Measurements from ENCODE around the gene PHLDA2. TPM values are rescaled to one million over a fixed set of nuclear protein-coding genes. Genes with fewer than 3 reads are reported as not detected.

The PHLDA2 gene
- total and polyA plus RNA-seq, 9 of the 15 experiments (the other 6 are each of a cell fraction or from before 2014, with no cell fraction given): 0.43 to 42.4 (median 4.7) TPM

DNA sequence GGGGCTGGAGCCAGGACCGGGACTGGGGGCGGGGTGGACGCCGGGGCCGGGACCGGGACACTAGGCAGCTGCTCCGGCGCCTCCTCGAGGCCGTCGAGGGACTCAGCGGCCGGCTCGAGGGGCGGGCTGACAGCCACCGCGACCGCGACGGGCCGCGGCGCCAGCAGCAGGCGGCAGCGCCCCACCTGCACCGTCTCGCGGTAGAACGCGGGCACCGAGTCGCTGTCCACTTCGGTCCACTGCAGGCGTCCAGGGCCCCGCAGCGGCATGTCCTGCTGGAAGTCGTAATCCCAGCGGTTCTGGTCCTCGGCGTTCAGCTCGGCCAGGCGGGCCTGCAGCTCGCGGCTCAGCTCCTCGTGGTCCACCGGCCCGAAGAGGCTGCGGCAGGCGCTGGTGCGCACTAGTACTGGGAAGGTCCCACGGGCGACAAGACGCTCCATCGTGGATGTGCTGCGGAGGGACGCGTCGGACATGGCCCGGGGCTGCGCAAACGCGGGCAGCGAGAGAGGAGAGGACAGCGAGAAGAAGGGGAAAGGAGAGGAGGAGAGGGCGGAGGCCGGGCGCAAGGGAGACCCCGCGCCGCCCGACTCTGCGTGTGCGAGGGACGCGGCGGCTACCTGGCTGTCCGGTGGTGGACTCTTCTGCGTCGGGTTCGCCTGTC is 44.1 kb downstream of the PHLDA2 start (continued):
- no peak for TF ChIP-seq ZNF780A (CRISPR knock-in tag; IDR thresholded peaks at IDR 0.05)
- TF ChIP-seq, protein P1, sequence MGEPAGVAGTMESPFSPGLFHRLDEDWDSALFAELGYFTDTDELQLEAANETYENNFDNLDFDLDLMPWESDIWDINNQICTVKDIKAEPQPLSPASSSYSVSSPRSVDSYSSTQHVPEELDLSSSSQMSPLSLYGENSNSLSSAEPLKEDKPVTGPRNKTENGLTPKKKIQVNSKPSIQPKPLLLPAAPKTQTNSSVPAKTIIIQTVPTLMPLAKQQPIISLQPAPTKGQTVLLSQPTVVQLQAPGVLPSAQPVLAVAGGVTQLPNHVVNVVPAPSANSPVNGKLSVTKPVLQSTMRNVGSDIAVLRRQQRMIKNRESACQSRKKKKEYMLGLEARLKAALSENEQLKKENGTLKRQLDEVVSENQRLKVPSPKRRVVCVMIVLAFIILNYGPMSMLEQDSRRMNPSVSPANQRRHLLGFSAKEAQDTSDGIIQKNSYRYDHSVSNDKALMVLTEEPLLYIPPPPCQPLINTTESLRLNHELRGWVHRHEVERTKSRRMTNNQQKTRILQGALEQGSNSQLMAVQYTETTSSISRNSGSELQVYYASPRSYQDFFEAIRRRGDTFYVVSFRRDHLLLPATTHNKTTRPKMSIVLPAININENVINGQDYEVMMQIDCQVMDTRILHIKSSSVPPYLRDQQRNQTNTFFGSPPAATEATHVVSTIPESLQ (CRISPR knock-in tag; IDR thresholded peaks at IDR 0.05): peak; percentile 91; the same call in 1 of the 2 replicates
- TF ChIP-seq HNRNPK (IDR thresholded peaks at IDR 0.05; ENCODE audit: low read depth, low read length, poor library complexity, severe bottlenecking): no peak
- TF ChIP-seq KDM4B (IDR thresholded peaks at IDR 0.05; ENCODE audit: borderline replicate concordance in 2 of 2, low read depth in 1 of 2): no peak
- TF ChIP-seq TEAD2 (tag; IDR thresholded peaks at IDR 0.05): no peak
- TF ChIP-seq, protein P2, sequence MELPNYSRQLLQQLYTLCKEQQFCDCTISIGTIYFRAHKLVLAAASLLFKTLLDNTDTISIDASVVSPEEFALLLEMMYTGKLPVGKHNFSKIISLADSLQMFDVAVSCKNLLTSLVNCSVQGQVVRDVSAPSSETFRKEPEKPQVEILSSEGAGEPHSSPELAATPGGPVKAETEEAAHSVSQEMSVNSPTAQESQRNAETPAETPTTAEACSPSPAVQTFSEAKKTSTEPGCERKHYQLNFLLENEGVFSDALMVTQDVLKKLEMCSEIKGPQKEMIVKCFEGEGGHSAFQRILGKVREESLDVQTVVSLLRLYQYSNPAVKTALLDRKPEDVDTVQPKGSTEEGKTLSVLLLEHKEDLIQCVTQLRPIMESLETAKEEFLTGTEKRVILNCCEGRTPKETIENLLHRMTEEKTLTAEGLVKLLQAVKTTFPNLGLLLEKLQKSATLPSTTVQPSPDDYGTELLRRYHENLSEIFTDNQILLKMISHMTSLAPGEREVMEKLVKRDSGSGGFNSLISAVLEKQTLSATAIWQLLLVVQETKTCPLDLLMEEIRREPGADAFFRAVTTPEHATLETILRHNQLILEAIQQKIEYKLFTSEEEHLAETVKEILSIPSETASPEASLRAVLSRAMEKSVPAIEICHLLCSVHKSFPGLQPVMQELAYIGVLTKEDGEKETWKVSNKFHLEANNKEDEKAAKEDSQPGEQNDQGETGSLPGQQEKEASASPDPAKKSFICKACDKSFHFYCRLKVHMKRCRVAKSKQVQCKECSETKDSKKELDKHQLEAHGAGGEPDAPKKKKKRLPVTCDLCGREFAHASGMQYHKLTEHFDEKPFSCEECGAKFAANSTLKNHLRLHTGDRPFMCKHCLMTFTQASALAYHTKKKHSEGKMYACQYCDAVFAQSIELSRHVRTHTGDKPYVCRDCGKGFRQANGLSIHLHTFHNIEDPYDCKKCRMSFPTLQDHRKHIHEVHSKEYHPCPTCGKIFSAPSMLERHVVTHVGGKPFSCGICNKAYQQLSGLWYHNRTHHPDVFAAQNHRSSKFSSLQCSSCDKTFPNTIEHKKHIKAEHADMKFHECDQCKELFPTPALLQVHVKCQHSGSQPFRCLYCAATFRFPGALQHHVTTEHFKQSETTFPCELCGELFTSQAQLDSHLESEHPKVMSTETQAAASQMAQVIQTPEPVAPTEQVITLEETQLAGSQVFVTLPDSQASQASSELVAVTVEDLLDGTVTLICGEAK (IDR thresholded peaks at IDR 0.05): peak; percentile 68
- TF ChIP-seq, protein P2 (CRISPR knock-in tag; IDR thresholded peaks at IDR 0.05): peak; percentile 71
- no peak for TF ChIP-seq CREB1 (IDR thresholded peaks at IDR 0.05)
- peak; percentile 73 for TF ChIP-seq CREB1 (CRISPR knock-in tag; IDR thresholded peaks at IDR 0.05)
- no peak for TF ChIP-seq PRPF4 (IDR thresholded peaks at IDR 0.05; ENCODE audit: insufficient read depth, low read depth, low read length, poor library complexity, severe bottlenecking)
- no peak for TF ChIP-seq CCAR2 (IDR thresholded peaks at IDR 0.05; ENCODE audit: low read depth, low read length)

Data from K562 (cell line).